ENCODE results near the gene ZNF615.
"Not testable (repeated sequence)": the region's sequence is repeated elsewhere in the genome, so short reads cannot be mapped to it uniquely, and the experiment has no call there.

ZNF615 gene

GRCh38 chr19:51980116-51980736 is 27.8 kb downstream of the ZNF615 start:
- no peak for DNase-seq

GRCh38 chr19:51978882-51979281 is 29.1 kb downstream of the ZNF615 start:
- no peak for DNase-seq

- DNase-seq = no peak
Measured at GRCh38 chr19:51977346-51977745, 30.7 kb downstream of the ZNF615 start.

- no peak for DNase-seq
Measured at GRCh38 chr19:51976852-51977251, 31.2 kb downstream of the ZNF615 start.

GRCh38 chr19:51975787-51976186 is 32.2 kb downstream of the ZNF615 start:
- DNase-seq = not testable (repeated sequence)

GRCh38 chr19:51971624-51972023 is 36.4 kb downstream of the ZNF615 start:
- no peak for DNase-seq

GRCh38 chr19:51970718-51971117 is 37.3 kb downstream of the ZNF615 start:
- no peak for DNase-seq

DNA sequence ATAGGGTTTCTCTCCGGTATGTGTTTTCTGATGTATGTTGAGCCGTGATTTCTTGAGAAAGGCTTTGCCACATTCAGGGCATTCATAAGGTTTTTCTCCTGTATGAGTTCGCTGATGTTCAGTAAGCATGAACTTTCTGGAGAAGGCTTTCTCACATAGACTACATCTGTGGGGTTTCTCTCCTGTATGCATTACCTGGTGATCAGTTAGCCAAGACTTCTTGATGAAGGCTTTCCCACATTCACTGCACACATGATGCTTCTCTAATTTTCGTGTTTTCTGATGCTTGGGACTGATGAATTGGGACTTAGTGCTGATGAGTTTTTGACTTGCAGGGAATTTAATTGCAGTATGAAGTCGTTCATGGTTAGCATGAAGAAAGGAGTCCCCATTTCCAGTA is 42.4 kb downstream of the ZNF615 start:
- DNase-seq = no peak

DNA sequence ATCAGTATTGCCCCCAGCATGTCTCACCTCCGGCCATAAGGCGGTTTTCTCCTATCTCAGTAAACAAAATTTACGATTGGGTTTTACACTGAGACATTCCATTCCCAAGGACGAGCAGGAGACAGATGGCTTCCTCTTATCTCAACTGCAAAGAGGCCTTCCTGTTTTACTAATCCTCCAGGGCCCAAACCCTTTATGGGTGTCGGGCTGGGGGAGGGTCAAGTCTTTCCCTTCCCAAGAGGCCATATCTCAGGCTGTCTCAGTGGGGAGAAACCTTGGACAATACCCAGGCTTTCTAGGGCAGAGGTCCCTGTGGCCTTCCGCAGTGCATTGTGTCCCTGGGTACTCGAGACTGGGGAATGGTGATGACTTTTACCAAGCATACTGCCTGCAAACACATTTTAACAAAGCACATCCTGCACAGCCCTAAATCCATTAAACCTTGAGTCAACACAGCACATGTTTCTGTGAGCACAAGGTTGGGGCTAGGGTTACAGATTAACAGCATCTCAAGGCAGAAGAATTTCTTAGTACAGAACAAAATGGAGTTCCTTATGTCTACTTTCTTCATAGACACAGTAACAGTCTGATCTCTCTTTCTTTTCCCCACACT is 47.3 kb downstream of the ZNF615 start:
- not testable (repeated sequence) for DNase-seq

DNA sequence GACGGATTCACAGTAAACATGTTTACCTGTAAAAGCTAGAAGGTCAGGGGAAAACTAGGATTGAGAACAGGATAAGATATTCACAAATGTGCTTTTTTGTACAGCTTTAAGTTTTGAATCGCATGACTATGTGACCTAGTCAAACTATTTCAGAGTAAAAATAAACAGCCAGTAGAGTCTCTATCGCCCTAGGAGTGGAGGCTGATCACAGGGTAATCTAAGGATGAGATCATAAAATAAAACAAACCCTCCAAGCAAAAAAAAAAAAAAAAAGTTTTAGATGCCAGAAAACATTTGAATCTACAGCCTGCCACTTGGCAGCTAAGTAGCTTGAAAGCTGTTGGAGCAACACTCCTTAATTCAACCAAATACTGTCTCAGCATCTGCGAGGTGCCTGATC is 48.2 kb downstream of the ZNF615 start:
- no peak for DNase-seq

- DNase-seq = not testable (repeated sequence)
Measured at GRCh38 chr19:51957846-51958245, 50.2 kb downstream of the ZNF615 start.

DNA sequence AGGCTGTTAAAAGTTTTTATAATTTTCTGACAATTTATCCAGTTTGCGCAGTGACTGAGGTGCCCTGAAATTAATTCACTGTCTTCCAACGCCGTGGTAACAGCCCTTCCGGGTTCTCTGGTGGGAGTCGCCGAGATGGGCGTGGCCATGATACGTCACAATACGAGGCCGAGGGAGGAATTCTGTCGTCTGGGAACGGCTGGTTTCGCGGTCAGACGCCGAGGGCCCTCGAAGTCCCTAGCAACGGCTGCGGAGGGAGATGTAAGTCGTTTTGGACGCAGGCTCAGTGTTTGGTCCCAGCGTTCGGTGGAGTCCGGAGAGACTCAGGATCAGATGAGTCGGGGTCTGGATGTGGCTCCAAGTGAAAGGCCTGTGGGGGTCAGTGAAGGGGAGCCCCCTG is 59.0 kb downstream of the ZNF615 start:
- DNase-seq = no peak

DNA sequence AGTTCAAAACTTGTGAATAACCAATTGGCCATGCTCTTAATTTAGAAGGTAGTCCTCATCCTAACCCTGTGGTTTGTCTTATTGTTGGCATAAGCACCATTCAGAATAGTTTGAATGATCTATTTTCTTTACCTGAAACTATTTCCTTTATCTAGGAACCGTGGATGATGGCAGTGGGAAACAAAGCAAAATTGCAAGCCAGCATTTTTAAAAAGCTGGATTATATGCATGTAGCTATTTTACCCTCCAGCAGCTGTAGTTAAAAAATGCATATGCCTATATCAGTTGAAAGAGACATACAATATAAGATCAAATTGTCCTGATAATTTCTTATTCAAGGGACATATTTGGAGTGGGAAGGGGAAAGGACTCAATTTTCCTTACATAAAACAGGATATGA is 61.4 kb downstream of the ZNF615 start:
- no peak for DNase-seq

DNA sequence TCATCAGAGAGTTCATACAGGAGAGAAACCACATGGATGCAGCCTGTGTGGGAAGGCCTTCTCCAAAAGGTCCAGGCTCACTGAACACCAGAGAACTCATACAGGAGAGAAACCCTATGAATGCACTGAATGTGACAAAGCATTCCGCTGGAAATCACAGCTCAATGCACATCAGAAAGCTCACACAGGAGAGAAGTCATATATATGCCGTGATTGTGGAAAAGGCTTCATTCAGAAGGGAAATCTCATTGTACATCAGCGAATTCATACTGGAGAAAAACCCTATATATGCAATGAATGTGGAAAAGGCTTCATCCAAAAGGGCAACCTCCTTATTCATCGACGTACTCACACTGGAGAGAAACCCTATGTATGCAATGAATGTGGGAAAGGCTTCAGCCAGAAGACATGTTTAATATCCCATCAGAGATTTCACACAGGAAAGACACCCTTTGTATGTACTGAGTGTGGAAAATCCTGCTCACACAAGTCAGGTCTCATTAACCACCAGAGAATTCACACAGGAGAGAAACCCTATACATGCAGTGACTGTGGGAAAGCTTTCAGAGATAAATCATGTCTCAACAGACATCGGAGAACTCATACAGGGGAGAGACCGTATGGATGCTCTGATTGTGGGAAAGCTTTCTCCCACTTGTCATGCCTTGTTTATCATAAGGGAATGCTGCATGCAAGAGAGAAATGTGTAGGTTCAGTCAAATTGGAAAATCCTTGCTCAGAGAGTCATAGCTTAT is 63.0 kb downstream of the ZNF615 start:
- DNase-seq = no peak
